ENCODE results near the gene MMD2.
"Not testable (repeated sequence)": the region's sequence is repeated elsewhere in the genome, so short reads cannot be mapped to it uniquely, and the experiment has no call there.

Gene MMD2

DNA sequence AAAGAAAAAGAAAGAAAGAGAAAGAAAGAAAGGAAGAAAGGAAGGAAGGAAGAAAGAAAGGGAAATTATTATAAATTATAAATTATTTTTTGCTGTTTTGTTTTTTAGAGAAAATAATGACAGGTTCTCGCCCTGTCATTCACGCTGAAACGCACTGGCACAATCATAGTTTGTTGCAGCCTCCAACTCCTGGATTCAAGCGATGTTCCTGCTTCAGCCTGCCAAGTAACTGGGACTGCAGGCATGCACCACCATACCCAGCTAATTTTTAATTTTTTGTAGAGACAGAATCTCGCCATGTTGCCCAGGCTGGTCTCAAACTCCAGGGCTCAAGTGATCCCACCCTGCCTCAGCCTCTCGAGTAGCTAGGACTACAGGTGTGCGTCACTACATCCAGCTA, 21.6 kb downstream of the MMD2 start:
- Mint-ChIP-seq H3K27ac (no peak overlapping the region), H3K27me3 (peaks cover 7% of the 10 kb centered on the region), H3K4me3 (no peak overlapping the region), H3K9me3 (no peaks in the 10 kb centered on the region), H3K36me3 (no peaks in the 10 kb centered on the region), H3K4me1 (no peaks in the 10 kb centered on the region)
- no peak for ATAC-seq

GRCh38 chr7:4934419-4935025, 24.5 kb downstream of the MMD2 start:
- no peaks in the 10 kb centered on the region for H3K4me1 Mint-ChIP-seq
- H3K27ac Mint-ChIP-seq: no peak overlapping the region
- no peaks in the 10 kb centered on the region for H3K9me3 Mint-ChIP-seq
- H3K4me3 Mint-ChIP-seq: no peak overlapping the region
- H3K27me3 Mint-ChIP-seq: peaks cover 19% of the 10 kb centered on the region
- ATAC-seq: no peak
- no peaks in the 10 kb centered on the region for H3K36me3 Mint-ChIP-seq

DNA sequence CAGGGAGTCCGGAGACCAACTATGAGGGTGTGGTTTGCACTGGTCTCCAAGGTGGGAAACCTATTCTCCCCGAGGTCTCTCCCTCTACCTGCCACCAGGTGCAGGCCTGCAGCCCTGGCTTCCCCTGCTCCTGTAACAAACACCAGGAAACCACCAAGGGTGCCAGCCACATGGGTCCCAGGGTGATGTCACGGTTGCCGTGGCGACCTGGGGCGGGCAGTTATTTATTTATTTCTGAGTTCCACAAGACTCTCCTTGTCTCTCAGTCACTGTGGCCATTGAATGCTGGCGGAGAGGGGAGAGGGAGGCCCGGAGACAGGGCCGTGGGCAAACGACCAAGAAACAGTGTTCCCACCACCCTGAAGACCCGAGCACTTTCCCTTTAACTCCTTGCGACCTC, 27.0 kb downstream of the MMD2 start:
- no peaks in the 10 kb centered on the region for H3K9me3 Mint-ChIP-seq
- H3K36me3 Mint-ChIP-seq: no peaks in the 10 kb centered on the region
- no peak for ATAC-seq
- no peak overlapping the region for H3K27ac Mint-ChIP-seq
- no peaks in the 10 kb centered on the region for H3K4me1 Mint-ChIP-seq
- H3K27me3 Mint-ChIP-seq: peaks cover 19% of the 10 kb centered on the region
- H3K4me3 Mint-ChIP-seq: no peak overlapping the region

DNA sequence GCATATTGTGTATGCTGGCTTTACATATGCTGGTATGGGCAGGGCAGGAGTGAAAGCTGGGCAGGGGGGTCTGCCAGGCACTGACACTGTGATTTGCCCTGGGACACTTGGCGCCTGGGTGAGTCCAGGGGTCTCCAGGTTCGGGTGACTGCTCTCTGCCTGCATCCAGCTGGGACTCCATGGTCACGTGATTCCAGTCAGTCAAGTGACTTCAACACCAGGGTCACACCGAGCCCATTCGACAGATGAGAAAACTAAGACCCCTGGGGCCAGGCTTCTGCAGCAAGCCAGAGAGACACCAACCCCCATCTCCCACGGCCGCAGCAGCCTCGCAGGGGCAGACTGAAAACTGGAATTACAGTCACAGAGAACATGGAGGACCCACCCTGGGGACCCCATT, 30.0 kb downstream of the MMD2 start:
- H3K27ac Mint-ChIP-seq: no peak overlapping the region
- H3K9me3 Mint-ChIP-seq: no peaks in the 10 kb centered on the region
- H3K4me3 Mint-ChIP-seq: no peak overlapping the region
- no peaks in the 10 kb centered on the region for H3K4me1 Mint-ChIP-seq
- H3K27me3 Mint-ChIP-seq: peaks cover 28% of the 10 kb centered on the region
- H3K36me3 Mint-ChIP-seq: no peaks in the 10 kb centered on the region
- ATAC-seq: no peak

- H3K27me3 Mint-ChIP-seq: peaks cover 28% of the 10 kb centered on the region
- no peak overlapping the region for H3K4me3 Mint-ChIP-seq
- H3K27ac Mint-ChIP-seq: no peak overlapping the region
- H3K4me1 Mint-ChIP-seq: no peaks in the 10 kb centered on the region
- H3K36me3 Mint-ChIP-seq: no peaks in the 10 kb centered on the region
- no peak for ATAC-seq
- H3K9me3 Mint-ChIP-seq: no peaks in the 10 kb centered on the region
Measured at GRCh38 chr7:4928445-4928844, 30.5 kb downstream of the MMD2 start.

DNA sequence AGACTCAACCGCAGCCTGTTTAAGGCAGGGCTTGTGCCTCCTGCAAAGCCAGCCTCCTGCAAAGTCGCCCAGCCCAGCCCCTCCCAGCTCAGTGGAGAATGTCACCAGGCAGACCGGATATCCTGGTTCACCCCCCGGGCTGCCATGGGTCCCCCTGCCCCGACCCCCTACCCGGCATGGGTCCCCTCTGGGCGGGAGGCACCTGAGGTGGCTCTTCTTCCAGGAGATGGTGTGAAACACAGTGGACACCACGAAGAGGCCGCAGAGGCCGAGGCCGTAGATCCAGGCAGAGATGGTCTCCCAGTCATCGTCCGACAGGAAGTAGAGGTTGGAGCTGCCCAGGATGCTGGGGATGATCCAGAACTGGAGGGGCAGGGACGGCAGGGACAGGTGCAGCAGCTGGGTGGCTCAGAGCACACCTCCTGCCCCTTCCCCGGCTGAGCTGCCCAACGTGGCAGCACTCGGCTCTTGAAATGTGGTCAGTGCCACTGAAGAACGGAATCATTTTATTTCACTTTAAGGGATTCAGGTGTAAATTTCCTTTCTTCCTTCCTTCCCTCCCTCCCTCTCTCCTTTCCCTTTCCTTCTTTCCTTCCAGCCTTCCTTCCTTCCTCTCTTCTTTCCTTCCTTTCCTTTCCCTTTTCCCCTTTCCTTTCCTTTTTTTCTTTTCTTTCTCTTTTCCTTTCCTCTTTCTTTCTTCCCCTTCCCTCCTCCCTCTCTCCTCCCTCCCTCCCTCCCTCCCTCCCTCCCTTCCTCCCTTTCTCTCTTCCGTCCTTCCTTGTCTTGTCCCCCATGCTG, 38.8 kb downstream of the MMD2 start:
- Mint-ChIP-seq H3K4me3 (no peak overlapping the region), H3K36me3 (no peaks in the 10 kb centered on the region), H3K9me3 (no peaks in the 10 kb centered on the region), H3K4me1 (no peaks in the 10 kb centered on the region), H3K27ac (no peak overlapping the region), H3K27me3 (peaks cover 30% of the 10 kb centered on the region)
- no peak for ATAC-seq

DNA sequence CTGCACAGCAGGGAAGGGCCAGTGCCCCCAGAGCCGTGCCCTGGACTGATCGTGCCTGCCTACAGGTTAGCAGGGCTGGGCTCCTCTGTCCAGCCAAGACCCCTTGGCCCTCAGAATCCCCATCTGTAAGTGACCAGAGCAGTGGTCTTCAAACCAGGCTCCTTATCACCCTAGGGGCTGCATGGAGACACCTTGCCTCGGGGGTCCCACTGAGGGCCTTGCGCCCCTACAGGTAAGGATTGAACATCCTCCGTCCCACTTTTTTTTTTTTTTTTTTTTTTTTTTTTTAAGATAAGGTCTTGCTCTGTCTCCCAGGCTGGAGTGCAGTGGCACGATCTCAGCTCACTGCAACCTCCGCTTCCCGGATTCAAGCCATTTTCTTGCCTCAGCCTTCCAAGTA, 42.9 kb downstream of the MMD2 start:
- Mint-ChIP-seq H3K36me3 (no peaks in the 10 kb centered on the region), H3K4me3 (no peak overlapping the region), H3K27ac (no peak overlapping the region), H3K4me1 (no peaks in the 10 kb centered on the region), H3K9me3 (no peaks in the 10 kb centered on the region), H3K27me3 (peaks cover 14% of the 10 kb centered on the region)
- no peak for ATAC-seq

- ATAC-seq: no peak
- Mint-ChIP-seq H3K36me3 (no peaks in the 10 kb centered on the region), H3K27me3 (peaks cover 16% of the 10 kb centered on the region), H3K4me3 (no peak overlapping the region), H3K27ac (no peak overlapping the region), H3K9me3 (peaks cover 4% of the 10 kb centered on the region), H3K4me1 (no peaks in the 10 kb centered on the region)
Measured at GRCh38 chr7:4911111-4911828, 47.7 kb downstream of the MMD2 start.

DNA sequence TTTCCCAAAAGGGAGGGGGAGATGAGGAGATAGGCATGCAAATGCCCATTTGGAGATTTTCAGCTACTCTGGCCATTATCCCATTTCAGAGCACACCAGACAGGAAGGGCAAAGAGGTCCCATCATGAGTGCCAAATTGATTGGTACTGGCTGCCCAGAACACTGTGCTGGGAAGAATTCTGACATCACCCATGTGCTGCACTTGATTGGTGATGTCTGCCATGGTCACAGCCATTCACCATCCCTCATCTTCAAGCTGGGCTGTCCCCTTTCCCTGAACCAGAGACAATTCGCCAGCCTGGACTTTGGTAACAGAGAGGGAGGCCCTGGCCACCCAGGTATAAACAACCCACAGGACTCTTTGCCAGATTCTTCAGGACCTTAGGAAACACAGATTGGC, 52.3 kb downstream of the MMD2 start:
- H3K4me1 Mint-ChIP-seq: peaks cover 5% of the 10 kb centered on the region
- H3K27ac Mint-ChIP-seq: no peak overlapping the region
- H3K27me3 Mint-ChIP-seq: peaks cover 36% of the 10 kb centered on the region
- peaks cover 9% of the 10 kb centered on the region for H3K9me3 Mint-ChIP-seq
- ATAC-seq: no peak
- no peak overlapping the region for H3K4me3 Mint-ChIP-seq
- no peaks in the 10 kb centered on the region for H3K36me3 Mint-ChIP-seq

DNA sequence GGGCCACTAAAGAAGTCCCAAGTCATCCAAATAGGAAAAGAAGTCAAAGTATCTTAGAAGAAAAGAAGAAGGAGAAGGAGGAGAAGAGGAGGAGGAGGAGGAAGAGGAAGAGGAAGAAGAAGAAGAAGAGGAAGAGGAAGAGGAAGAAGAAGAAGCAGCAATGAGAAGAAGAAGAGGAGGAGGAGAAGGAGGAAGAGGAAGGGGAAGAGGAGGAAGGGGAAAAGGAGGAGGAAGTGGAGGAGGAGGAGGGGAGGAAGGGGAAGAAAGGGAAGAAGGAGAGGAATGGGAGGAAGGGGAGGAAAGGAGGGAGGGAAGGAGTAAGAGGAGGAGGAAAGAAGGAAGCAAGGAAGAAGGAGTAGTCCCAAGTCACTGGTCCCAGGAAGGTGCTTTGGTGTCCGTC, 53.8 kb downstream of the MMD2 start:
- Mint-ChIP-seq H3K9me3 (peaks cover 9% of the 10 kb centered on the region), H3K4me1 (peaks cover 5% of the 10 kb centered on the region), H3K27ac (no peak overlapping the region), H3K4me3 (no peak overlapping the region), H3K36me3 (no peaks in the 10 kb centered on the region), H3K27me3 (peaks cover 33% of the 10 kb centered on the region)
- no peak for ATAC-seq

GRCh38 chr7:4904346-4904745, 54.6 kb downstream of the MMD2 start:
- Mint-ChIP-seq H3K27ac (no peak overlapping the region), H3K9me3 (peaks cover 9% of the 10 kb centered on the region), H3K36me3 (no peaks in the 10 kb centered on the region), H3K4me1 (peaks cover 5% of the 10 kb centered on the region), H3K4me3 (no peak overlapping the region), H3K27me3 (peaks cover 35% of the 10 kb centered on the region)
- ATAC-seq: no peak

DNA sequence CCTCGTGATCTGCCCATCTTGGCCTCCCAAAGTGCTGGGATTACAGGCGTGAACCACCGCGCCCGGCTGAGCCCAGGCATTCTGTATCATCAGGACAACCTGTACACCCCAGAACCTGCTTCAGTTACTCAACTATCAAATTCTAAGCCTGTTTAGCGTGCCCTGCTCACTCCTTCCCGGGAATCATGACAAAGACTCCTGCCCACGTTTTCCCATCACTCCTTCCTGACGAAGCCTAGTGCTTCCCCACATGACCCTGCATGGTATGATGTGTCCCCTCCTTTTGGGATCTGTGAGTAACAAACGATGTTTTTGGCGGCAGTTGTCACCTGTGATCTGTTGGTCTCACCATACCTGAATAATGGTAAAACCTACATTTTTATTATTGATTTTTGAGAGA, 63.2 kb downstream of the MMD2 start:
- H3K9me3 Mint-ChIP-seq: peaks cover 14% of the 10 kb centered on the region
- H3K4me3 Mint-ChIP-seq: no peak overlapping the region
- H3K4me1 Mint-ChIP-seq: no peaks in the 10 kb centered on the region
- no peak for ATAC-seq
- no peak overlapping the region for H3K27ac Mint-ChIP-seq
- H3K36me3 Mint-ChIP-seq: no peaks in the 10 kb centered on the region
- H3K27me3 Mint-ChIP-seq: peaks cover 37% of the 10 kb centered on the region

GRCh38 chr7:4894482-4894881, 64.5 kb downstream of the MMD2 start:
- no peak for ATAC-seq
- Mint-ChIP-seq H3K27me3 (peaks cover 37% of the 10 kb centered on the region), H3K36me3 (no peaks in the 10 kb centered on the region), H3K27ac (no peak overlapping the region), H3K9me3 (peaks cover 14% of the 10 kb centered on the region), H3K4me1 (no peaks in the 10 kb centered on the region), H3K4me3 (no peak overlapping the region)

GRCh38 chr7:4893929-4894475, 65.0 kb downstream of the MMD2 start:
- Mint-ChIP-seq H3K27me3 (peaks cover 42% of the 10 kb centered on the region), H3K9me3 (peaks cover 14% of the 10 kb centered on the region), H3K27ac (no peak overlapping the region), H3K4me1 (no peaks in the 10 kb centered on the region), H3K4me3 (no peak overlapping the region), H3K36me3 (no peaks in the 10 kb centered on the region)
- ATAC-seq: no peak

- H3K4me3 Mint-ChIP-seq, H3K27ac Mint-ChIP-seq, ATAC-seq, H3K36me3 Mint-ChIP-seq, H3K4me1 Mint-ChIP-seq, H3K9me3 Mint-ChIP-seq: not testable (repeated sequence)
- peaks cover 43% of the 10 kb centered on the region for H3K27me3 Mint-ChIP-seq
Measured at GRCh38 chr7:4893188-4893587, 65.8 kb downstream of the MMD2 start.

All from stimulated activated memory B cell treated with anti-CD40 and anti-IgM and Interleukin-4, amounts not matched to agents 10 μg/mL and 1 μg/mL and 100 μg/mL, for 72 hours (primary cell).